Testis (tissue), 3 donors: Measurements from ENCODE around the gene HS3ST4. TPM values are rescaled to one million over a fixed set of nuclear protein-coding genes. Genes with fewer than 3 reads are reported as not detected.

Experiments
- DNase-seq: peaks from one replicate; pipeline ENCODE4 v3.0.0-alpha.2; 2019
- H3K27ac ChIP-seq, 2 donors: fragments of 200-600 bp; sonication (generic); one replicate each; pipeline ENCODE4 v1.5.1; 2019
- H3K27me3 ChIP-seq: fragments of 200-600 bp; sonication (generic); one replicate; pipeline ENCODE4 v1.5.1; 2019
- H3K36me3 ChIP-seq: fragments of 200-600 bp; sonication (generic); one replicate; pipeline ENCODE4 v1.5.1; 2017; ENCODE audit warnings: low read depth; ENCODE audit errors: missing control alignments
- H3K4me1 ChIP-seq: fragments of 200-600 bp; sonication (generic); one replicate; pipeline ENCODE4 v1.5.1; 2019
- H3K4me3 ChIP-seq, 2 donors: fragments of 200-600 bp; sonication (generic); one replicate each; pipeline ENCODE4 v1.5.1; 2017 to 2019
- H3K9me3 ChIP-seq: fragments of 200-600 bp; sonication (generic); one replicate; pipeline ENCODE4 v1.5.1; 2017
- POLR2A ChIP-seq: fragments of 450-650 bp; IDR thresholded peaks from one replicate; pipeline ENCODE4 v1.6.1; 2017; ENCODE audit warnings: antibody characterized with exemption, mild to moderate bottlenecking, moderate library complexity
- WGBS, 2 donors: methylation state at CpG; one replicate each; pipeline ENCODE4 v1.1.5; 2018; 5-methylcytosine and 5-hydroxymethylcytosine counted together
- intact Hi-C: fragments of 100-400 bp; cut with DNase I; formaldehyde crosslinking; loops from one replicate; pipeline ENCODE4 v1.15.1; 2023; ENCODE audit warnings: low total_unique reads
- polyA plus RNA-seq: library from polyadenylated mRNA; stranded (reverse); fragments of 350-450 nt; fragmentation: Illumina TruSeq; extraction: RNeasy Lipid Tissue Mini Kit (QIAGEN cat#74804); gene quantifications from one replicate; pipeline ENCODE4 v1.2.3, GENCODE V29; 2014; ENCODE audit warnings: low read depth, low replicate concordance; ENCODE audit not compliant: insufficient read depth
- total RNA-seq, 2 donors: library from RNA; depleted of rRNA; stranded (reverse); fragments of >200 nt; gene quantifications; one replicate each; pipeline ENCODE4 v1.2.3, GENCODE V29; 2016
- TF ChIP-seq, protein P1 (sequence below), 3 experiments: fragments of 450-650 bp in 2 of 3; fragments of 200-600 bp in 1 of 3; sonication (generic) in 1 of 3; IDR thresholded peaks; one replicate each; pipeline ENCODE4 v1.5.1; 2016 to 2019; ENCODE audit warnings: antibody characterized with exemption in 3 of 3, mild to moderate bottlenecking in 2 of 3, moderate library complexity in 1 of 3

The HS3ST4 gene
- total and polyA plus RNA-seq, 3 donors from 2014 or later: 0.37 to 2.7 (median 2.6) TPM

DNA sequence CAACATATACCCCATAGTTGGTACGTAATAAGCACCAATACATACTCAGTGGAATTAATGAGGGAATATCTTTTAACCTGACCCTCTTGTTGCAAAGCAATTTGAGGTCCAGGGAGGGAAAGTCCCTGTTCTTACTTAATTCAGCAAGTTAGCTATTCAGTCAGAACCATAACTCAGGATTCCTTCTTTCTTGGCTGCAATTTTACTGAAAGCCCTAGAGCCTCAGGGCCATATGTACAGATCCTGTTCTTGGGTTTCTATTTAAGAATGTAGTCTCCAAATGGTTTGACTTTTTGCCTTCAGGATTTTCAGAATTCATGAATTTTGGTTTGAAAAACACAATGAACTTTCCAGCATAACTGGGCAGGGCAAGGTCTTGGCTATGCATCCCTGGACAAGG, 436.5 kb downstream of the HS3ST4 start:
- 43 to 78% methylated on average over 1 of the region's 1 CpG for WGBS, 2 donors
- Histone ChIP-seq H3K4me1 (no peaks in the 10 kb centered on the region), H3K9me3 (no peaks in the 10 kb centered on the region), H3K36me3 (no peaks in the 10 kb centered on the region), H3K4me3 (no peak overlapping the region), H3K27ac (no peak overlapping the region), H3K27me3 (no peaks in the 10 kb centered on the region)
- no peak for DNase-seq
- intact Hi-C loops: no loop called here
- TF ChIP-seq POLR2A: no peak
- TF ChIP-seq, protein P1, sequence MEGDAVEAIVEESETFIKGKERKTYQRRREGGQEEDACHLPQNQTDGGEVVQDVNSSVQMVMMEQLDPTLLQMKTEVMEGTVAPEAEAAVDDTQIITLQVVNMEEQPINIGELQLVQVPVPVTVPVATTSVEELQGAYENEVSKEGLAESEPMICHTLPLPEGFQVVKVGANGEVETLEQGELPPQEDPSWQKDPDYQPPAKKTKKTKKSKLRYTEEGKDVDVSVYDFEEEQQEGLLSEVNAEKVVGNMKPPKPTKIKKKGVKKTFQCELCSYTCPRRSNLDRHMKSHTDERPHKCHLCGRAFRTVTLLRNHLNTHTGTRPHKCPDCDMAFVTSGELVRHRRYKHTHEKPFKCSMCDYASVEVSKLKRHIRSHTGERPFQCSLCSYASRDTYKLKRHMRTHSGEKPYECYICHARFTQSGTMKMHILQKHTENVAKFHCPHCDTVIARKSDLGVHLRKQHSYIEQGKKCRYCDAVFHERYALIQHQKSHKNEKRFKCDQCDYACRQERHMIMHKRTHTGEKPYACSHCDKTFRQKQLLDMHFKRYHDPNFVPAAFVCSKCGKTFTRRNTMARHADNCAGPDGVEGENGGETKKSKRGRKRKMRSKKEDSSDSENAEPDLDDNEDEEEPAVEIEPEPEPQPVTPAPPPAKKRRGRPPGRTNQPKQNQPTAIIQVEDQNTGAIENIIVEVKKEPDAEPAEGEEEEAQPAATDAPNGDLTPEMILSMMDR (IDR thresholded peaks at IDR 0.05): no peak

DNA sequence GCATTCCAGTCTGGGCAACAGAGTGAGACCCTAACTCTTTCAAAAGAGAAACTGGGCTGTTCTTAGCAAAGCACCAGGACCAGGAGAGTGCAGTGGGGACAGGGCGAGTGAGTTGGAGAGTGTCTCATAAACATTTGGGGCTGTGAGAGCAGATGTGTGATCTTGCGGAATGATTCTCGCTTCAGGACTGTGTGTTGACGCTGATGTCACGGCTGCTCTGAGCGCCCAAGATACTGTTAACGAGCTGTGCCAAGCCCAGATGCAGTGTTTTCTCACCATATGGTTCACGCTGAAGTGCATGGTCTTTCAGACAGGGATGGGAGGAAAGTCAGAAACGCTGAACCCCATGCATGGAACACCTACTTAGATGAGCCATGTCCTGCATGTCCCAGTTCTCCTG, 438.2 kb downstream of the HS3ST4 start:
- 77% methylated on average over 9 of the region's 9 CpGs for WGBS, 2 donors
- DNase-seq: no peak
- H3K27ac ChIP-seq: no peak overlapping the region
- no peaks in the 10 kb centered on the region for H3K27me3 ChIP-seq
- no peaks in the 10 kb centered on the region for H3K4me1 ChIP-seq
- H3K9me3 ChIP-seq: no peaks in the 10 kb centered on the region
- TF ChIP-seq, protein P1 (IDR thresholded peaks at IDR 0.05): no peak
- TF ChIP-seq POLR2A: no peak
- intact Hi-C loops: no loop called here
- H3K4me3 ChIP-seq: no peak overlapping the region
- H3K36me3 ChIP-seq: no peaks in the 10 kb centered on the region

DNA sequence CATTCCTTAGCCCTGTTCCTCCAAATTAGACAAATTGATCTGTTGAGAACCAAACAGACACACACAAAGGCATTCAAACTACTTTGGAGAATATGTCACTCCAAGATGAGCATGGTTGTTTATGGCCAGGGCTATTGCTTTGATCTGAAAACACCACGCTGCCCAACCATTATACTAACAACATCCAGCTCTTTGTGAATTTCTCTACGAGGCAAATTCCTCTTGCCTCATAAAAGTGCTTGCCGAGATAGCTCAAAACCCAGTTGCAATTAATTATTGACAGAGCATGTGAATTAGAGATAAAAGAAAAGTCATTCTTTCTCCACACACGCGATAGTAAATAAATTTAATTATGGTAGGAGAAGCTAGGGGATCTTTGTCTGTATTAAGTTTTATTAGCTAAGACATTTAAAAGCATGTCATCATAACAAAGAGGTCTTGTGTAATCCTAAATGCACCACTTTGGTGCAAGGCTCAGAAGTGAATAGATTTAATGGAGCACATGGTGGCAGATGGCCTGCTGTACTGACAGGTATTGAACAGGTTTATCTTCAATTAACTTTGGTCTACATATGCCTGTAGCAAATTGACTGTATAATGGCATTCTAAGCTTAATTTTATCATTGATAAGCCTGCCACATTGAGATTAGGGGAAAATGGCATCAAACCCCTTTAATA, 441.8 kb downstream of the HS3ST4 start:
- intact Hi-C loops: no loop called here
- Histone ChIP-seq H3K4me1 (no peaks in the 10 kb centered on the region), H3K9me3 (no peaks in the 10 kb centered on the region), H3K27me3 (no peaks in the 10 kb centered on the region), H3K36me3 (no peaks in the 10 kb centered on the region), H3K27ac (no peak overlapping the region), H3K4me3 (no peak overlapping the region)
- 20 to 37% methylated on average over 5 of the region's 5 CpGs for WGBS, 2 donors
- no peak for DNase-seq
- TF ChIP-seq, protein P1 (IDR thresholded peaks at IDR 0.05): no peak
- TF ChIP-seq POLR2A: no peak

DNA sequence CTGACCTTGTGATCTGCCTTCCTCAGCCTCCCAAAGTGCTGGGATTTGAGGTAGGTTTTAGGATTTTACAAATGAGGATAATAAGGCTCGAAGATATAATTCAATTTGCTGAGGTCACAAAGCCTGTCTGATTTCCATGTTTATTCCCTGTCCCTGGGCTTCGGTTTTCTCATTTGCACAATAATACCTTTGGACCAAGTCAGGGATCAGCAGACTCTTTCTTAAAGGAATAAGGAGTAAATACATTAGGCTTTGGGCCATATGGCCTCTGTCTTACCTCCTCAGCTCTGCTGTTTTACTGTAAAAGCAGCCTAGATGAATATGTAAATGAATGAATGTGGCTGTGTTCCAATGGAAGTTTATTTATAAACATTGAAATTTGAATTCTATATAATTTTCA, 442.8 kb downstream of the HS3ST4 start:
- Histone ChIP-seq H3K4me3 (no peak overlapping the region), H3K9me3 (no peaks in the 10 kb centered on the region), H3K27me3 (no peaks in the 10 kb centered on the region), H3K4me1 (no peaks in the 10 kb centered on the region), H3K27ac (no peak overlapping the region), H3K36me3 (no peaks in the 10 kb centered on the region)
- WGBS, 2 donors: 71 to 84% methylated on average over 2 of the region's 2 CpGs
- TF ChIP-seq, protein P1 (IDR thresholded peaks at IDR 0.05): no peak
- TF ChIP-seq POLR2A: no peak
- intact Hi-C loops: no loop called here
- DNase-seq: no peak

DNA sequence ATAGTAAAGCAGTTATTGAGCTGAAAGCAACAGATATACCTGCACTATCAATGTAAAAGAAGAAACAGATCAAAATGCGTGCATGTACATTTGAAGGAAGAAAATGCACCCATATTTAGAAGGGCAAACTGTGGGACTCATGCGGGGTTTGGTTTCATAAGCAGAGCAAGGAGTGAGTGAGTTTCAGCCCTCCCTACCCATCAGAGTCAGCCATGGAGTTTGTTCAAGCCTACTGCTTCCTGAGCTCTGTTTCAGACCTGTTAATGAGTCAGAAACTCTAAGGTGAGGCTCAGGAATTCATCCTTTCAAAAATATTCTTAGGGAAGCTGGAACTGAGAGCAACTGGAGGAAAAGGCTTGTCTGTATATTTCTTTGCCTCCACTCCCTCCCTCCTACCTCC, 446.2 kb downstream of the HS3ST4 start:
- no peaks in the 10 kb centered on the region for H3K4me1 ChIP-seq
- no peaks in the 10 kb centered on the region for H3K27me3 ChIP-seq
- no peak for DNase-seq
- TF ChIP-seq POLR2A: no peak
- TF ChIP-seq, protein P1 (IDR thresholded peaks at IDR 0.05): no peak
- H3K27ac ChIP-seq: no peak overlapping the region
- WGBS, 2 donors: 86 to 90% methylated on average over 2 of the region's 2 CpGs
- no peaks in the 10 kb centered on the region for H3K9me3 ChIP-seq
- intact Hi-C loops: no loop called here
- no peak overlapping the region for H3K4me3 ChIP-seq
- H3K36me3 ChIP-seq: no peaks in the 10 kb centered on the region
